IMR-90 (cell line): ENCODE results near the gene PBX4. TPM values are rescaled to one million over a fixed set of nuclear protein-coding genes. Genes with fewer than 3 reads are reported as not detected.

ENCODE experiments used
- ATAC-seq: fragments of 200-7000 bp; cut with Tn5 transposase; 2 replicates; pipeline ENCODE4 v1.9.1; 2020; ENCODE audit warnings: low read depth, mild to moderate bottlenecking, moderate library complexity
- BruUV-seq: library from RNA; stranded (reverse); fragments of 400-500 nt; replicated peaks from 2 replicates; lab custom pipeline; 2021; lab: Mats Ljungman, UMichigan
- CTCF ChIA-PET: fragments of 300-600 bp; formaldehyde crosslinking; extraction: SDS; loops from one replicate; lab custom pipeline; 2021; ENCODE audit warnings: antibody characterized with exemption; lab: Yijun Ruan, JAX
- POLR2A ChIA-PET: fragments of 300-600 bp; sonication (Branson Sonifier 250); formaldehyde crosslinking; loops from one replicate; lab custom pipeline; 2022; ENCODE audit warnings: antibody characterized with exemption; ENCODE audit not compliant: unreplicated experiment; lab: Charles Lee
- DNase-seq: peaks from one replicate; pipeline ENCODE4 v3.0.0; 2013
- H2AFZ ChIP-seq: replicated peaks from 2 replicates; pipeline ENCODE3; 2013; ENCODE audit warnings: low read length, mild to moderate bottlenecking; ENCODE audit not compliant: poor library complexity
- H2AK5ac ChIP-seq: 2 replicates; pipeline ENCODE4 v1.6.1; 2013; ENCODE audit warnings: low read depth, low read length, inconsistent platforms
- H2AK9ac ChIP-seq: replicated peaks from 2 replicates; pipeline ENCODE3; 2013; ENCODE audit warnings: mild to moderate bottlenecking, low read depth, low read length, moderate library complexity; ENCODE audit not compliant: poor library complexity
- H2BK120ac ChIP-seq: 2 replicates; pipeline ENCODE4 v1.6.1; 2013; ENCODE audit warnings: low read depth, low read length, inconsistent platforms
- H2BK15ac ChIP-seq: 3 replicates; pipeline ENCODE4 v1.6.1; 2013; ENCODE audit warnings: low read depth, low read length, inconsistent platforms
- H2BK20ac ChIP-seq: 2 replicates; pipeline ENCODE4 v1.6.1; 2013; ENCODE audit warnings: low read depth, mild to moderate bottlenecking, inconsistent platforms, low read length, moderate library complexity
- H2BK5ac ChIP-seq: 2 replicates; pipeline ENCODE4 v1.6.1; 2013; ENCODE audit warnings: mild to moderate bottlenecking, low read depth, low read length, inconsistent platforms; ENCODE audit not compliant: poor library complexity, severe bottlenecking
- H3K14ac ChIP-seq: replicated peaks from 2 replicates; pipeline ENCODE4 v1.6.1; 2013; ENCODE audit warnings: low read depth, low read length, inconsistent platforms
- H3K18ac ChIP-seq: 2 replicates; pipeline ENCODE4 v1.6.1; 2013; ENCODE audit warnings: low read depth, low read length, control low read depth
- H3K23ac ChIP-seq: 2 replicates; pipeline ENCODE4 v1.6.1; 2013; ENCODE audit warnings: low read depth, low read length, inconsistent platforms
- H3K27ac ChIP-seq: 2 replicates; pipeline ENCODE4 v1.5.1; 2013; ENCODE audit warnings: mild to moderate bottlenecking, control low read depth, low read length; ENCODE audit not compliant: insufficient read depth
- H3K27me3 ChIP-seq: 2 replicates; pipeline ENCODE4 v1.6.1; 2013; ENCODE audit warnings: low read length; ENCODE audit not compliant: control insufficient read depth, insufficient read depth
- H3K36me3 ChIP-seq: 2 replicates; pipeline ENCODE4 v1.6.1; 2013; ENCODE audit warnings: low read length, mixed read lengths; ENCODE audit not compliant: control insufficient read depth, insufficient read depth
- H3K4ac ChIP-seq: 2 replicates; pipeline ENCODE4 v1.6.1; 2013; ENCODE audit warnings: low read depth, low read length, inconsistent platforms
- H3K4me1 ChIP-seq: 2 replicates; pipeline ENCODE4 v1.6.1; 2013; ENCODE audit warnings: low read length, mixed read lengths; ENCODE audit not compliant: control insufficient read depth, insufficient read depth
- H3K4me2 ChIP-seq: 2 replicates; pipeline ENCODE4 v1.6.1; 2013; ENCODE audit warnings: low read depth, mild to moderate bottlenecking, control low read depth, low read length, moderate library complexity
- H3K4me3 ChIP-seq: 2 replicates; pipeline ENCODE4 v1.5.1; 2013; ENCODE audit warnings: low read depth, mild to moderate bottlenecking, control low read depth, low read length, moderate library complexity; ENCODE audit not compliant: insufficient read depth
- H3K56ac ChIP-seq: 2 replicates; pipeline ENCODE4 v1.6.1; 2013; ENCODE audit warnings: low read length, inconsistent platforms; ENCODE audit not compliant: insufficient read depth; ENCODE audit errors: extremely low read depth
- H3K79me1 ChIP-seq, 2 experiments: 2 replicates each; pipeline ENCODE4 v1.6.1; 2013; ENCODE audit warnings: low read length in 2 of 2, inconsistent platforms in 1 of 2, low read depth in 1 of 2
- H3K9ac ChIP-seq: 2 replicates; pipeline ENCODE4 v1.6.1; 2013; ENCODE audit warnings: low read depth, low read length, control low read depth
- H3K9me1 ChIP-seq: 2 replicates; pipeline ENCODE4 v1.6.1; 2013; ENCODE audit warnings: low read length, inconsistent platforms; ENCODE audit not compliant: insufficient read depth
- H3K9me3 ChIP-seq: 2 replicates; pipeline ENCODE4 v1.6.1; 2013; ENCODE audit warnings: low read length; ENCODE audit not compliant: control insufficient read depth, insufficient read depth
- H4K20me1 ChIP-seq: 2 replicates; pipeline ENCODE4 v1.6.1; 2013; ENCODE audit warnings: low read length, inconsistent platforms; ENCODE audit not compliant: insufficient read depth
- H4K5ac ChIP-seq: 2 replicates; pipeline ENCODE4 v1.6.1; 2013; ENCODE audit warnings: mild to moderate bottlenecking, low read depth, low read length, control low read depth
- H4K8ac ChIP-seq, 2 experiments: 2 replicates each; pipeline ENCODE4 v1.6.1; 2013; ENCODE audit warnings: low read depth in 2 of 2, low read length in 2 of 2, control low read depth in 1 of 2, inconsistent platforms in 1 of 2
- H4K91ac ChIP-seq: 2 replicates; pipeline ENCODE4 v1.6.1; 2013; ENCODE audit warnings: low read depth, low read length, inconsistent platforms; ENCODE audit not compliant: insufficient read depth
- BHLHE40 ChIP-seq: fragments of 150-350 bp; IDR thresholded peaks from 2 replicates; pipeline ENCODE4 v1.6.1; 2016; ENCODE audit warnings: mild to moderate bottlenecking, low read depth, low read length
- CEBPB ChIP-seq: IDR thresholded peaks from 2 replicates; pipeline ENCODE4 v1.6.1; 2012; ENCODE audit warnings: low read depth, low read length, improper control_type of control experiment
- CHD1 ChIP-seq: IDR thresholded peaks from 2 replicates; pipeline ENCODE4 v1.6.1; 2012; ENCODE audit warnings: low read depth, low read length, improper control_type of control experiment
- CTCF ChIP-seq: conservative IDR thresholded peaks from 2 replicates; pipeline ENCODE4 v1.5.1; 2012; ENCODE audit warnings: mild to moderate bottlenecking, low read depth, low read length, improper control_type of control experiment
- ELK1 ChIP-seq: fragments of 150-350 bp; IDR thresholded peaks from 2 replicates; pipeline ENCODE4 v1.6.1; 2016; ENCODE audit warnings: low read depth, mild to moderate bottlenecking, low read length, moderate library complexity, borderline replicate concordance
- FOS ChIP-seq: fragments of 150-350 bp; IDR thresholded peaks from 2 replicates; pipeline ENCODE4 v1.6.1; 2016; ENCODE audit warnings: low read depth, low read length
- MAFK ChIP-seq: IDR thresholded peaks from 2 replicates; pipeline ENCODE4 v1.6.1; 2012; ENCODE audit warnings: low read depth, low read length, improper control_type of control experiment
- MAZ ChIP-seq: IDR thresholded peaks from 2 replicates; pipeline ENCODE4 v1.6.1; 2012; ENCODE audit warnings: low read depth, mild to moderate bottlenecking, low read length, improper control_type of control experiment, moderate library complexity, borderline replicate concordance
- MXI1 ChIP-seq: IDR thresholded peaks from 2 replicates; pipeline ENCODE4 v1.6.1; 2012; ENCODE audit warnings: low read depth, mild to moderate bottlenecking, low read length, moderate library complexity, borderline replicate concordance
- NFE2L2 ChIP-seq: fragments of 150-350 bp; IDR thresholded peaks from 2 replicates; pipeline ENCODE4 v1.6.1; 2016; ENCODE audit warnings: low read depth, mild to moderate bottlenecking, low read length
- POLR2A ChIP-seq: IDR thresholded peaks from 2 replicates; pipeline ENCODE4 v1.6.1; 2012; ENCODE audit warnings: mild to moderate bottlenecking, low read depth, low read length
- RAD21 ChIP-seq: IDR thresholded peaks from 2 replicates; pipeline ENCODE4 v1.6.1; 2012; ENCODE audit warnings: low read length, improper control_type of control experiment
- RCOR1 ChIP-seq: IDR thresholded peaks from 2 replicates; pipeline ENCODE4 v1.6.1; 2012; ENCODE audit warnings: mild to moderate bottlenecking, low read length, improper control_type of control experiment; ENCODE audit not compliant: insufficient replicate concordance
- RFX5 ChIP-seq: IDR thresholded peaks from 2 replicates; pipeline ENCODE4 v1.8.0; 2012; ENCODE audit warnings: low read depth, mild to moderate bottlenecking, low read length, moderate library complexity
- SMC3 ChIP-seq: fragments of 150-350 bp; IDR thresholded peaks from 2 replicates; pipeline ENCODE4 v1.6.1; 2016; ENCODE audit warnings: low read depth, mild to moderate bottlenecking, antibody characterized with exemption, low read length, moderate library complexity
- WGBS, 2 experiments: methylation state at CpG; one replicate each; pipeline versions ENCODE4 v1.1.5 to v1.1.7; 2013; ENCODE audit warnings: missing lambda C conversion rate in 2 of 2; ENCODE audit not compliant: insufficient read length in 1 of 2; ENCODE audit errors: extremely low coverage in 2 of 2; 5-methylcytosine and 5-hydroxymethylcytosine counted together
- dilution Hi-C: fragments of 300-500 bp; cut with HindIII; formaldehyde crosslinking; loops from one replicate; pipeline ENCODE4 v1.14.3; 2018; ENCODE audit warnings: low sequenced_read_pairs; ENCODE audit not compliant: unreplicated experiment
- in situ Hi-C: fragments of 300-500 bp; cut with MboI; formaldehyde crosslinking; loops from 3 replicates; pipeline ENCODE4 v1.14.3; 2019; ENCODE audit warnings: low sequenced_read_pairs, inconsistent platforms, mixed read lengths
- intact Hi-C: fragments of 100-400 bp; cut with micrococcal nuclease; formaldehyde crosslinking; loops from 2 replicates; pipeline ENCODE4 v1.10.0; 2022
- polyA plus RNA-seq, 3 experiments: library from polyadenylated mRNA; depleted of rRNA; stranded (reverse); fragments of >200 nt; gene quantifications; 2 replicates each; pipeline ENCODE4 v1.2.3, GENCODE V29; 2012; ENCODE audit warnings: low replicate concordance in 1 of 3
- total RNA-seq: library from RNA; depleted of rRNA; stranded (reverse); fragments of >200 nt; gene quantifications from 2 replicates; pipeline ENCODE4 v1.2.3, GENCODE V29; 2012

PBX4 gene
- total and polyA plus RNA-seq, 2 of the 4 experiments (the other 2 are of a cell fraction) = 0.90 to 2.9 TPM

GRCh38 chr19:19549804-19550464 lies 68.6 kb downstream of the PBX4 start:
- H3K36me3 ChIP-seq = no peaks in the 10 kb centered on the region
- peak overlapping the region; percentile 72 for H2AFZ ChIP-seq
- ChIA-PET POLR2A (no interaction called here), CTCF (no interaction called here)
- no peaks in the 10 kb centered on the region; the same call in 1 of the 2 replicates for H4K20me1 ChIP-seq
- H3K9me3 ChIP-seq = no peaks in the 10 kb centered on the region
- H3K23ac ChIP-seq = no peak overlapping the region
- in situ Hi-C loops (loop anchor here (25.0 kb wide), 1 partner anchor 412 kb away; no protein-coding TSS in a partner anchor), dilution Hi-C loops (no loop called here), intact Hi-C loops (loop anchor here (5.0 kb wide), 1 partner anchor 92 kb away; the partner anchor contains the start of gene GMIP)
- no peaks in the 10 kb centered on the region for H3K4me1 ChIP-seq
- no peak overlapping the region for H4K8ac ChIP-seq
- H4K91ac ChIP-seq = no peak overlapping the region
- H2BK20ac ChIP-seq = no peak overlapping the region
- no TSS peak for BruUV-seq
- no peak overlapping the region for H3K56ac ChIP-seq
- H3K9me1 ChIP-seq = no peaks in the 10 kb centered on the region
- peak overlapping the region; percentile 55 for H2AK9ac ChIP-seq
- H2AK5ac ChIP-seq = peak overlapping the region; percentile 67; the same call in 1 of the 2 replicates
- no peak overlapping the region for H3K4me3 ChIP-seq
- H3K4me2 ChIP-seq = no peak overlapping the region
- H2BK120ac ChIP-seq = no peak overlapping the region
- H2BK5ac ChIP-seq = no peak overlapping the region
- no peak overlapping the region for H3K27ac ChIP-seq
- no peak overlapping the region for H4K5ac ChIP-seq
- no peak overlapping the region for H3K18ac ChIP-seq
- 65% methylated on average over 16 of the region's 23 CpGs; no CpG with 5 or more reads in 1 of the 2 experiments for WGBS, 2 experiments
- ATAC-seq (no peak), DNase-seq (no peak)
- no peak overlapping the region for H3K4ac ChIP-seq
- H3K79me1 ChIP-seq = no peaks in the 10 kb centered on the region
- H2BK15ac ChIP-seq = no peak overlapping the region
- peaks cover 12% of the 10 kb centered on the region; the same call in 1 of the 2 replicates for H3K27me3 ChIP-seq
- H3K14ac ChIP-seq = no peak overlapping the region
- H3K9ac ChIP-seq = no peak overlapping the region
- TF ChIP-seq BHLHE40 (no peak), FOS (no peak), SMC3 (no peak), MAZ (no peak), ELK1 (no peak), CHD1 (no peak), POLR2A (no peak), RCOR1 (no peak), MXI1 (no peak), CEBPB (no peak), RFX5 (no peak), MAFK (no peak), NFE2L2 (no peak), CTCF (no peak), RAD21 (no peak)
